HL-60 (cell line): ENCODE results near the gene ZFYVE9.
"Not testable (repeated sequence)": the region's sequence is repeated elsewhere in the genome, so short reads cannot be mapped to it uniquely, and the experiment has no call there.

Experiments
- POLR2AphosphoS5 ChIP-seq: IDR thresholded peaks from 2 replicates; pipeline ENCODE4 v1.6.1; 2012; ENCODE audit warnings: low read depth
- SPI1 ChIP-seq: IDR thresholded peaks from 2 replicates; pipeline ENCODE4 v1.6.1; 2012; ENCODE audit warnings: low read depth, mild to moderate bottlenecking, borderline replicate concordance
- TF ChIP-seq, protein P1 (sequence below): IDR thresholded peaks from one replicate; pipeline ENCODE4 v1.5.1; 2011; ENCODE audit warnings: low read length, control low read depth, inconsistent platforms; ENCODE audit not compliant: insufficient read depth

DNA sequence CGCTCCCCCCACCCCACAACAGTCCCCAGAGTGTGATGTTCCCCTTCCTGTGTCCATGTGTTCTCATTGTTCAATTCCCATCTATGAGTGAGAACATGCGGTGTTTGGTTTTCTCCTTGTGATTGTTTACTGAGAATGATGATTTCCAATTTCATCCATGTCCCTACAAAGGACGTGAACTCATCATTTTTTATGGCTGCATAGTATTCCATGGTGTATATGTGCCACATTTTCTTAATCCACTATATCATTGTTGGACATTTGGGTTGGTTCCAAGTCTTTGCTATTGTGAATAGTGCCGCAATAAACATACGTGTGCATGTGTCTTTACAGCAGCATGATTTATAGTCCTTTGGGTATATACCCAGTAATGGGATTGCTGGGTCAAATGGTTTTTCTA lies 29.3 kb downstream of the ZFYVE9 start:
- TF ChIP-seq, protein P1, sequence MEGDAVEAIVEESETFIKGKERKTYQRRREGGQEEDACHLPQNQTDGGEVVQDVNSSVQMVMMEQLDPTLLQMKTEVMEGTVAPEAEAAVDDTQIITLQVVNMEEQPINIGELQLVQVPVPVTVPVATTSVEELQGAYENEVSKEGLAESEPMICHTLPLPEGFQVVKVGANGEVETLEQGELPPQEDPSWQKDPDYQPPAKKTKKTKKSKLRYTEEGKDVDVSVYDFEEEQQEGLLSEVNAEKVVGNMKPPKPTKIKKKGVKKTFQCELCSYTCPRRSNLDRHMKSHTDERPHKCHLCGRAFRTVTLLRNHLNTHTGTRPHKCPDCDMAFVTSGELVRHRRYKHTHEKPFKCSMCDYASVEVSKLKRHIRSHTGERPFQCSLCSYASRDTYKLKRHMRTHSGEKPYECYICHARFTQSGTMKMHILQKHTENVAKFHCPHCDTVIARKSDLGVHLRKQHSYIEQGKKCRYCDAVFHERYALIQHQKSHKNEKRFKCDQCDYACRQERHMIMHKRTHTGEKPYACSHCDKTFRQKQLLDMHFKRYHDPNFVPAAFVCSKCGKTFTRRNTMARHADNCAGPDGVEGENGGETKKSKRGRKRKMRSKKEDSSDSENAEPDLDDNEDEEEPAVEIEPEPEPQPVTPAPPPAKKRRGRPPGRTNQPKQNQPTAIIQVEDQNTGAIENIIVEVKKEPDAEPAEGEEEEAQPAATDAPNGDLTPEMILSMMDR: not testable (repeated sequence)
- not testable (repeated sequence) for TF ChIP-seq POLR2AphosphoS5, SPI1
